Body of pancreas (tissue), 4 donors: ENCODE results near the gene CRYBG2.

Experiments used
- POLR2A ChIP-seq, 3 donors: fragments of 450-650 bp; IDR thresholded peaks; one replicate each; pipeline ENCODE4 v1.6.1; 2016; ENCODE audit warnings: antibody characterized with exemption in 3 of 3, mild to moderate bottlenecking in 2 of 3
- TF ChIP-seq, protein P1 (sequence below), 7 experiments: fragments of 450-650 bp in 4 of 7; fragments of 200-600 bp in 3 of 7; sonication (generic) in 3 of 7; IDR thresholded peaks; one replicate each; pipeline ENCODE4 v1.5.1; 2016 to 2019; ENCODE audit warnings: antibody characterized with exemption in 7 of 7

GRCh38 chr1:26388791-26389445, 35.0 kb upstream of the CRYBG2 start:
- TF ChIP-seq, protein P1, sequence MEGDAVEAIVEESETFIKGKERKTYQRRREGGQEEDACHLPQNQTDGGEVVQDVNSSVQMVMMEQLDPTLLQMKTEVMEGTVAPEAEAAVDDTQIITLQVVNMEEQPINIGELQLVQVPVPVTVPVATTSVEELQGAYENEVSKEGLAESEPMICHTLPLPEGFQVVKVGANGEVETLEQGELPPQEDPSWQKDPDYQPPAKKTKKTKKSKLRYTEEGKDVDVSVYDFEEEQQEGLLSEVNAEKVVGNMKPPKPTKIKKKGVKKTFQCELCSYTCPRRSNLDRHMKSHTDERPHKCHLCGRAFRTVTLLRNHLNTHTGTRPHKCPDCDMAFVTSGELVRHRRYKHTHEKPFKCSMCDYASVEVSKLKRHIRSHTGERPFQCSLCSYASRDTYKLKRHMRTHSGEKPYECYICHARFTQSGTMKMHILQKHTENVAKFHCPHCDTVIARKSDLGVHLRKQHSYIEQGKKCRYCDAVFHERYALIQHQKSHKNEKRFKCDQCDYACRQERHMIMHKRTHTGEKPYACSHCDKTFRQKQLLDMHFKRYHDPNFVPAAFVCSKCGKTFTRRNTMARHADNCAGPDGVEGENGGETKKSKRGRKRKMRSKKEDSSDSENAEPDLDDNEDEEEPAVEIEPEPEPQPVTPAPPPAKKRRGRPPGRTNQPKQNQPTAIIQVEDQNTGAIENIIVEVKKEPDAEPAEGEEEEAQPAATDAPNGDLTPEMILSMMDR (IDR thresholded peaks at IDR 0.05), result no peak
- TF ChIP-seq POLR2A (IDR thresholded peaks at IDR 0.05), result no peak
